Measurements from ENCODE around the gene EIF1AD.
A peak's percentile ranks its signal among the peaks of the same experiment; 100 is the strongest.
"Not testable (repeated sequence)": the region's sequence is repeated elsewhere in the genome, so short reads cannot be mapped to it uniquely, and the experiment has no call there.

The EIF1AD gene

GRCh38 chr11:65968600-65969482 is 33.1 kb downstream of the EIF1AD start:
- DNase-seq (ENCODE audit: low spot score): no peak

- DNase-seq (ENCODE audit: low spot score): no peak
These were observed 34.5 kb downstream of the EIF1AD start for GRCh38 chr11:65967329-65967934.

GRCh38 chr11:65965986-65966762 is 35.8 kb downstream of the EIF1AD start:
- DNase-seq (ENCODE audit: low spot score): no peak

GRCh38 chr11:65964906-65965305 is 37.1 kb downstream of the EIF1AD start:
- no peak for DNase-seq (ENCODE audit: low spot score)

- DNase-seq (ENCODE audit: low spot score): no peak
These were observed 39.8 kb downstream of the EIF1AD start for GRCh38 chr11:65962141-65962564.

GRCh38 chr11:65961267-65962140 is 40.5 kb downstream of the EIF1AD start, which contains the start of gene SART1:
TSS of gene SART1 (plus strand) at chr11:65961734. CDS start at chr11:65961781, 47 bp downstream.
- DNase-seq (ENCODE audit: low spot score): peak; percentile 99

DNA sequence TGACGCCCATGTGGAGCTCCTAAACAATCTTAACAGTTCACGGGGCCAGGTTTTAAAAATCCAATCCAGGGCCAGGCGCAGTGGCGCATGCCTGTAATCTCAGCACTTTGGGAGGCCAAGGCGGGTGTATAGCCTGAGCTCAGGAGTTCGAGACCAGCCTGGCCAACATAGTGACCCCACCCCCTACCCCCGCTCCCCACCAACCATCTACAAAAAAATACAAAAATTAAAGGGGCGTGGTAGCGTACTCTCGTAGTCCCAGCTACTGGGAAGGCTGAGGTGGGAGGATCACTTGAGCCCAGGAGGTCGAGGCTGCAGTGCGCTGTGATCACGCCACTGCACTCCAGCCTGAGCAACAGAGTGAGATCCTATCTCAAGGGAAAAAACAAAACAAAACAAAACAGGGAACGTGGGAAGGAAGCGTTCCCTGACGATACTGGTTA is 41.1 kb downstream of the EIF1AD start:
- no peak for DNase-seq (ENCODE audit: low spot score)

- no peak for DNase-seq (ENCODE audit: low spot score)
These were observed 43.1 kb downstream of the EIF1AD start for GRCh38 chr11:65958774-65959420.

DNA sequence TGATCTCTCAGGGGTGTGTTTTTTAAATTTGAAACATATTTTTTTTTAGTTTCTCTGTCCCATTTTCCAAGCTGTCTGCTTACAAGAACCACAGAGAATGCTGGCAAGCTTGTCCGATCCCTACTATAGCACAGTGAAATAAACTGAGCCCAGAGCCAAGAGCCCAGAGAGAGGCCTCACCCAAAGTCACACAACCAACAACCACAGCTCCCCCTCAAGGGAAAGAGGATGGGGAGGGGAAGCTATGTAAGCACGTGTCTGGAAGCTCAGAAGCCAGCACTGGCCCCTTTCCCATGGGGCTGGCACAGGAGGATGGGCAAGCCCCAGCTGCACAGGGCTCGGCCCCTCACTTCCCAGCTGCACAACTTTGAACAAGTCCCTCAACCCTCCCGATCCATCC is 43.7 kb downstream of the EIF1AD start:
- no peak for DNase-seq (ENCODE audit: low spot score)

- no peak for DNase-seq (ENCODE audit: low spot score)
These were observed 47.2 kb downstream of the EIF1AD start for GRCh38 chr11:65954771-65955170.

- no peak for DNase-seq (ENCODE audit: low spot score)
These were observed 48.5 kb downstream of the EIF1AD start for GRCh38 chr11:65953471-65953870.

GRCh38 chr11:65952052-65952521 is 49.9 kb downstream of the EIF1AD start:
- DNase-seq (ENCODE audit: low spot score): no peak

DNA sequence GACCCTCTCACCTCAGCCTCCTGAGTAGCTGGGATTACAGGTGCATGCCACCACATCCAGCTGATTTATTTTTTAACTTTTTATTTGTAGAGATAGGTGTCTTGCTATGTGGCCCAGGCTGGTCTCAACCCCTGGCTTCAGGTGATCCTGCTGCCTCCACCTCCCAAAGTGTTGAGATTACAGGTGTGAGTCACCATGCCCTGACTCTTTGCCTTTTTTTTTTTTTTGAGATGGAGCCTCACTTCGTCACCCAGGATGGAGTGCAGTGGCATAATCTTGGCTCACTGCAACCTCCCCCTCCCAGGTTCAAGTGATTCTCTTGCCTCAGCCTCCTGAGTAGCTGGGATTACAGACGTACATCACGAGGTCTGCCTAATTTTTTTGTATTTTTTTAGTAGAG is 50.3 kb downstream of the EIF1AD start:
- not testable (repeated sequence) for DNase-seq (ENCODE audit: low spot score)

GRCh38 chr11:65950711-65951110 is 51.2 kb downstream of the EIF1AD start:
- not testable (repeated sequence) for DNase-seq (ENCODE audit: low spot score)

GRCh38 chr11:65947603-65948125 is 54.3 kb downstream of the EIF1AD start:
- no peak for DNase-seq (ENCODE audit: low spot score)

- DNase-seq (ENCODE audit: low spot score): no peak
These were observed 54.8 kb downstream of the EIF1AD start for GRCh38 chr11:65947133-65947532.

- DNase-seq (ENCODE audit: low spot score): no peak
These were observed 55.3 kb downstream of the EIF1AD start for GRCh38 chr11:65946655-65947054.
